Measurements from ENCODE around the gene CLEC2L.

DNA sequence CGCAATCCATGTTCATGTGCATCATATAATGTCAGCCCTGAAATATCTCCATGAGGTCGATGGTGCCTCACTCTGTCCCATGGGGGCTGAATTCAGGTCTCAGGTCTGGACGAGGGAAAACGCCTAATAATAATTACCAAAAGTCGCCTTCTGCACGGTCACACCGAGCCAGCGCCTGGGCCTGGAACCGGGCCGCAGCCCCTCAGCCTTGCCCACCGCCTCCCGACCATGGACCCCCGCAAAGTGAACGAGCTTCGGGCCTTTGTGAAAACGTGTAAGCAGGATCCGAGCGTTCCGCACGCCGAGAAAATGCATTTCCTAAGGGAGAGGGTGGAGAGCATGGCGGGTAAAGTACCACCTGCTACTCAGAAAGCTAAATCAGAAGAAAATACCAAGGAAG, 21.3 kb upstream of the CLEC2L start:
- TF ChIP-seq, protein P1, sequence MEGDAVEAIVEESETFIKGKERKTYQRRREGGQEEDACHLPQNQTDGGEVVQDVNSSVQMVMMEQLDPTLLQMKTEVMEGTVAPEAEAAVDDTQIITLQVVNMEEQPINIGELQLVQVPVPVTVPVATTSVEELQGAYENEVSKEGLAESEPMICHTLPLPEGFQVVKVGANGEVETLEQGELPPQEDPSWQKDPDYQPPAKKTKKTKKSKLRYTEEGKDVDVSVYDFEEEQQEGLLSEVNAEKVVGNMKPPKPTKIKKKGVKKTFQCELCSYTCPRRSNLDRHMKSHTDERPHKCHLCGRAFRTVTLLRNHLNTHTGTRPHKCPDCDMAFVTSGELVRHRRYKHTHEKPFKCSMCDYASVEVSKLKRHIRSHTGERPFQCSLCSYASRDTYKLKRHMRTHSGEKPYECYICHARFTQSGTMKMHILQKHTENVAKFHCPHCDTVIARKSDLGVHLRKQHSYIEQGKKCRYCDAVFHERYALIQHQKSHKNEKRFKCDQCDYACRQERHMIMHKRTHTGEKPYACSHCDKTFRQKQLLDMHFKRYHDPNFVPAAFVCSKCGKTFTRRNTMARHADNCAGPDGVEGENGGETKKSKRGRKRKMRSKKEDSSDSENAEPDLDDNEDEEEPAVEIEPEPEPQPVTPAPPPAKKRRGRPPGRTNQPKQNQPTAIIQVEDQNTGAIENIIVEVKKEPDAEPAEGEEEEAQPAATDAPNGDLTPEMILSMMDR (conservative IDR thresholded peaks at IDR 0.05), result no peak
- no peak for TF ChIP-seq EZH2 (IDR thresholded peaks at IDR 0.05; ENCODE audit: low read depth)

Data from PC-9 (cell line).